ENCODE results near the gene ARHGAP1.

Gene ARHGAP1

DNA sequence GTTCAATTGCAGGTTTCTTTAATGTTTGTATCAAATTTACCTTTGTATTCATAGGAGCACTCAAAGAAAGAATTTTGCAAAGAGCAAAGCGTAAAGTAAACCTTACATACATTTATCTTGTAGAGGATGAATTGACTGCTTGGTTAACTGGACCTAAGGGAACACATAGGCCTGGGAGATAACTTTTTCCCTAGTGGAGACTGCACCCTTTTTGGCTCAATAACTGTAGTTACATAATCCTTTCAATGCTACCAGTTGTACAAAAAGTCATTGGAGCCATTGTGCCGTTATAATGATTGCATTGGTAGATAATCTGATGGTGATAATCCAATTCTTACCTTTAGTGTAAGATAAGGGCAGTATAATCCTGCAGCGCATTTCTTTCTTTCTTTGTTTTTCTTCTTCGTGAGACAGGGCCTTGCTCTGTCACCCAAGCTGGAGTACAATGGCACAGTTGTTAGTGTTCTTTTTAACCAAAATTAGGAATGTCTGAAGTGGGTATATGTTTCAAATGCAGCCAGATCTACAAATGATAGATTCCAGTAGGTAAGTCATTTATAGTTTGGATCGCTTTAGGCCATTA, 64.8 kb downstream of the ARHGAP1 start:
- no peak for DNase-seq

DNA sequence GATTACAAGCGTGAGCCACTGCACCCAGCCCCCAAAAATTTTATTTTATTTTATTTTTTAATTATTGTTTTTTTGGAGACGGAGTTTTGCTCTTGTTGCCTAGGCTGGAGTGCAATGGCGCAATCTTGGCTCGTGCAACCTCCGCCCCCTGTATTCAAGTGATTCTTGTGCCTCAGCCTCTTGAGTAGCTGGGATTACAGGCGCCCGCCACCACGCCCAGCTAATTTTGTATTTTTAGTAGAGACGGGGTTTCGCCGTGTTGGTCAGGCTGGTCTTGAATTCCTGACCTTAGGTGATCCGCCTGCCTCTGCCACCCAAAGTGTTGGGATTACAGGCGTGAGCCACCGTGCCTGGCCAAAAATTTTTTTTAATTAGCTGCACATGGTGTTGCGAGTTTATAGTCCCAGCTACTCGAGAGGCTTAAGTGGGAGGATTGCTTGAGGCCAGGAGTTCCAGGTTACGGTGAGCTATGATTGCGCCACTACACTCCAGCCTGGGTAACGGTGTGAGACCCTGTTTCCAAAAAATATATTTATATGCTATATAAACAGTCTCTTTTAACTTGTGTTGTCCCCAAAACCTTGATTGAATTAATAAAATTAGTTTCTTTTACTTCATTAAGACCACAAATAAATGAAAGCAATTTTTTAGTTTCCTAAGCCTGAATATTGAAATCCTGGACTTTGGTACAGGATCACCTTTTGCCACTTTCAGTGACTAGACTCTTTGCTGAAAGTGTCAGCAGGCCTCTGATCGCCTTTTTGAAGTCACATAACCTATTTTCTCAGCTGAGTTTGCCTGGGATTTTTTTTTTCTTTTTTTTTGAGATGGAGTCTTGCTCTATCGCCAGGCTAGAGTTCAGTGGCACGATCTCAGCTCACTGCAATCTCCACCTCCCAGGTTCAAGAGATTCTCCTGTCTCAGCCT, 66.9 kb downstream of the ARHGAP1 start:
- no peak for DNase-seq

DNA sequence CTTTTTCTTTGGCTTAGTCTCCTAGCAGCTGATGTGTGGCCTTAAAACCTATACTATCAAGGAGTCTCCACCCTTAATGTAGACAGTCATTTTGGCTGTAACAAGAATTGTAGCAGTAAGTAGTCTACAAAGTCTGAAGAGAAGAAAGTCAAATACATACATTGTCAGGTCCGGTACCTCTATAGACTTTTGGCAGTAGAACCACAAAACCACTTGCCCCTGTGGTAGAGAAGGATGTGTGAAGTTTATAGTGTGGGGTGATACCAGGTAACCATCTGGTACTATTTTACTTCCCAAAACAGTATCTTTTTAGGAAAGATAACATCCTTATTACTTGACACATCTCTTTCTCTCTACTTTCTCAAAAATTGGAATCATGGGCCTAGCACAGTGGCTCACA, 67.9 kb downstream of the ARHGAP1 start:
- no peak for DNase-seq

DNA sequence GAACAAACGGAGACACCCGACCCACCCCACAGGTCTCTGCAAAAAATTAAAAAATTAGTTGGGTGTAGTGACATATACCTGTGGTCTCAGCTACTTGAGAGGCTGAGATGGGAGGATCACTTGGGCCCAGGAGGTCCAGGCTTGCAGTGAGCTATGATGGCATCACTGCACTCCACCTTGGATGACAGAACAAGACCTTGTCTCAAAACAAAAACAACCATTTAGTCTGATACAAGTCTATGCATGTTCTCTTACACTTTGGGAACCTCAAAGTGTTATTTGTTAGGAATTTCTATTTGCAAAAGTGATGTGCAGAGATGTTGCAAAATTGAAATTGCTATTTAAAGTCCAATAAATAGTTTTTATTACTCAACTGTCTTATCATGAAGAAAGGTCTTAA, 68.7 kb downstream of the ARHGAP1 start:
- no peak for DNase-seq

DNA sequence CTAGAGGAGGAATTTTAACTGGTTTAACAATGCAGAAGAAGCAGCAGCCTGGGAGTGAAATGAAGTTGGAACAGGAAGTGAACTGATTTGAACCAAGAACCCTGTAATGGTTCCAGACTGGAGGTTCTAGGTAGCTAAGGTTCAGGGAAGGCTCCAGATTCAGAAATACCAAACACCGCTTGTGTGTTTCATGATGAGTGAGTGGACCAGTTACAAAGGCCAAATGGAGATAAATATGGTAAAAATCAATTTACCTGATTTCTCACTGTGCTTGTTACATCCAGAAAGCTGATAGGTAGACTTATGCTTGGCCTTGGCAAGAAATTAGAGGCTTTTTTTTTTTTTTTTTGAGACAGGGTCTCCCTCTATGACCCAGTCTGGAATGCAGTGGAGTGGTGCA, 70.2 kb downstream of the ARHGAP1 start:
- no peak for DNase-seq

DNA sequence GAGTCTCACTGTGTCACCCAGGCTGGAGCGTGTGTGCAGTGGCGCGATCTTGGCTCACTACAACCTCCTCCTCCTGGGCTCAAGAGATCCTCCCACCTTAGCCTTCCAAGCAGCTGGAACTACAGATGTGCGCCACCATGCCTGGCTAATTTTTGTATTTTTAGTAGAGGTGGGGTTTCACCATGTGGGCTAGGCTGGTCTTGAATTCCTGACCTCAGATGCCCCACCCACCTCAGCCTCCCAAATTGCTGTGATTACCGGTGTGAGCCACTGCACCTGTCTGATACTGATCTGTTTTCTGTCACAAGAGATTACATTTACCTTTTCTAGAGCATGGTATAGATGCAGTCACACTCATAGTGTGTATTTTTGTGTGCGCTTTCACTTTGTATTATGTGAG, 71.5 kb downstream of the ARHGAP1 start:
- DNase-seq, result no peak
